ENCODE results near the gene EPHB3.

- no peak for TF ChIP-seq CTCF (IDR thresholded peaks at IDR 0.05; ENCODE audit: low read length)
- TF ChIP-seq EZH2 (IDR thresholded peaks at IDR 0.05; ENCODE audit: borderline replicate concordance, low read length) = no peak
Measured at GRCh38 chr3:184541886-184542562, 19.6 kb upstream of the EPHB3 start.

Measured in OCI-LY1 (cell line).